Right lobe of liver (tissue), 4 donors: ENCODE results near the gene SCUBE1.

Experiments
- POLR2A ChIP-seq: fragments of 450-650 bp; IDR thresholded peaks from one replicate; pipeline ENCODE4 v1.6.1; 2017; ENCODE audit warnings: antibody characterized with exemption, mild to moderate bottlenecking
- TF ChIP-seq, protein P1 (sequence below), 4 donors: fragments of 200-600 bp in 3 of 4; fragments of 450-650 bp in 1 of 4; IDR thresholded peaks; one replicate each; pipeline versions ENCODE4 v1.5.1 to v1.8.0; 2016 to 2022; ENCODE audit warnings: antibody characterized with exemption in 4 of 4, mild to moderate bottlenecking in 2 of 4
- donor health status: DM: no; HTN: no; CAD: no.
- donor health status: DM: no; HTN: no; CAD: no.
- donor health status: DM: no; HTN: yes; CAD: no.

- TF ChIP-seq POLR2A: no peak
- TF ChIP-seq, protein P1, sequence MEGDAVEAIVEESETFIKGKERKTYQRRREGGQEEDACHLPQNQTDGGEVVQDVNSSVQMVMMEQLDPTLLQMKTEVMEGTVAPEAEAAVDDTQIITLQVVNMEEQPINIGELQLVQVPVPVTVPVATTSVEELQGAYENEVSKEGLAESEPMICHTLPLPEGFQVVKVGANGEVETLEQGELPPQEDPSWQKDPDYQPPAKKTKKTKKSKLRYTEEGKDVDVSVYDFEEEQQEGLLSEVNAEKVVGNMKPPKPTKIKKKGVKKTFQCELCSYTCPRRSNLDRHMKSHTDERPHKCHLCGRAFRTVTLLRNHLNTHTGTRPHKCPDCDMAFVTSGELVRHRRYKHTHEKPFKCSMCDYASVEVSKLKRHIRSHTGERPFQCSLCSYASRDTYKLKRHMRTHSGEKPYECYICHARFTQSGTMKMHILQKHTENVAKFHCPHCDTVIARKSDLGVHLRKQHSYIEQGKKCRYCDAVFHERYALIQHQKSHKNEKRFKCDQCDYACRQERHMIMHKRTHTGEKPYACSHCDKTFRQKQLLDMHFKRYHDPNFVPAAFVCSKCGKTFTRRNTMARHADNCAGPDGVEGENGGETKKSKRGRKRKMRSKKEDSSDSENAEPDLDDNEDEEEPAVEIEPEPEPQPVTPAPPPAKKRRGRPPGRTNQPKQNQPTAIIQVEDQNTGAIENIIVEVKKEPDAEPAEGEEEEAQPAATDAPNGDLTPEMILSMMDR (IDR thresholded peaks at IDR 0.05): no peak
Observed at GRCh38 chr22:43201486-43202219, 141.5 kb downstream of the SCUBE1 start.
